IMR-90 (cell line): ENCODE measurements around the gene RGS5. TPM values are rescaled to one million over a fixed set of nuclear protein-coding genes. Genes with fewer than 3 reads are reported as not detected.

Source experiments
- ATAC-seq: fragments of 200-7000 bp; cut with Tn5 transposase; 2 replicates; pipeline ENCODE4 v1.9.1; 2020; ENCODE audit warnings: low read depth, mild to moderate bottlenecking, moderate library complexity
- BruUV-seq: library from RNA; stranded (reverse); fragments of 400-500 nt; replicated peaks from 2 replicates; lab custom pipeline; 2021; lab: Mats Ljungman, UMichigan
- CTCF ChIA-PET: fragments of 300-600 bp; formaldehyde crosslinking; extraction: SDS; loops from one replicate; lab custom pipeline; 2021; ENCODE audit warnings: antibody characterized with exemption; lab: Yijun Ruan, JAX
- POLR2A ChIA-PET: fragments of 300-600 bp; sonication (Branson Sonifier 250); formaldehyde crosslinking; loops from one replicate; lab custom pipeline; 2022; ENCODE audit warnings: antibody characterized with exemption; ENCODE audit not compliant: unreplicated experiment; lab: Charles Lee
- DNase-seq: peaks from one replicate; pipeline ENCODE4 v3.0.0; 2013
- H2AFZ ChIP-seq: replicated peaks from 2 replicates; pipeline ENCODE3; 2013; ENCODE audit warnings: low read length, mild to moderate bottlenecking; ENCODE audit not compliant: poor library complexity
- H2AK5ac ChIP-seq: 2 replicates; pipeline ENCODE4 v1.6.1; 2013; ENCODE audit warnings: low read depth, low read length, inconsistent platforms
- H2AK9ac ChIP-seq: replicated peaks from 2 replicates; pipeline ENCODE3; 2013; ENCODE audit warnings: mild to moderate bottlenecking, low read depth, low read length, moderate library complexity; ENCODE audit not compliant: poor library complexity
- H2BK120ac ChIP-seq: 2 replicates; pipeline ENCODE4 v1.6.1; 2013; ENCODE audit warnings: low read depth, low read length, inconsistent platforms
- H2BK15ac ChIP-seq: 3 replicates; pipeline ENCODE4 v1.6.1; 2013; ENCODE audit warnings: low read depth, low read length, inconsistent platforms
- H2BK20ac ChIP-seq: 2 replicates; pipeline ENCODE4 v1.6.1; 2013; ENCODE audit warnings: low read depth, mild to moderate bottlenecking, inconsistent platforms, low read length, moderate library complexity
- H2BK5ac ChIP-seq: 2 replicates; pipeline ENCODE4 v1.6.1; 2013; ENCODE audit warnings: mild to moderate bottlenecking, low read depth, low read length, inconsistent platforms; ENCODE audit not compliant: poor library complexity, severe bottlenecking
- H3K14ac ChIP-seq: replicated peaks from 2 replicates; pipeline ENCODE4 v1.6.1; 2013; ENCODE audit warnings: low read depth, low read length, inconsistent platforms
- H3K18ac ChIP-seq: 2 replicates; pipeline ENCODE4 v1.6.1; 2013; ENCODE audit warnings: low read depth, low read length, control low read depth
- H3K23ac ChIP-seq: 2 replicates; pipeline ENCODE4 v1.6.1; 2013; ENCODE audit warnings: low read depth, low read length, inconsistent platforms
- H3K27ac ChIP-seq: 2 replicates; pipeline ENCODE4 v1.5.1; 2013; ENCODE audit warnings: mild to moderate bottlenecking, control low read depth, low read length; ENCODE audit not compliant: insufficient read depth
- H3K27me3 ChIP-seq: 2 replicates; pipeline ENCODE4 v1.6.1; 2013; ENCODE audit warnings: low read length; ENCODE audit not compliant: control insufficient read depth, insufficient read depth
- H3K36me3 ChIP-seq: 2 replicates; pipeline ENCODE4 v1.6.1; 2013; ENCODE audit warnings: low read length, mixed read lengths; ENCODE audit not compliant: control insufficient read depth, insufficient read depth
- H3K4ac ChIP-seq: 2 replicates; pipeline ENCODE4 v1.6.1; 2013; ENCODE audit warnings: low read depth, low read length, inconsistent platforms
- H3K4me1 ChIP-seq: 2 replicates; pipeline ENCODE4 v1.6.1; 2013; ENCODE audit warnings: low read length, mixed read lengths; ENCODE audit not compliant: control insufficient read depth, insufficient read depth
- H3K4me2 ChIP-seq: 2 replicates; pipeline ENCODE4 v1.6.1; 2013; ENCODE audit warnings: low read depth, mild to moderate bottlenecking, control low read depth, low read length, moderate library complexity
- H3K4me3 ChIP-seq: 2 replicates; pipeline ENCODE4 v1.5.1; 2013; ENCODE audit warnings: low read depth, mild to moderate bottlenecking, control low read depth, low read length, moderate library complexity; ENCODE audit not compliant: insufficient read depth
- H3K56ac ChIP-seq: 2 replicates; pipeline ENCODE4 v1.6.1; 2013; ENCODE audit warnings: low read length, inconsistent platforms; ENCODE audit not compliant: insufficient read depth; ENCODE audit errors: extremely low read depth
- H3K79me1 ChIP-seq, 2 experiments: 2 replicates each; pipeline ENCODE4 v1.6.1; 2013; ENCODE audit warnings: low read length in 2 of 2, inconsistent platforms in 1 of 2, low read depth in 1 of 2
- H3K9ac ChIP-seq: 2 replicates; pipeline ENCODE4 v1.6.1; 2013; ENCODE audit warnings: low read depth, low read length, control low read depth
- H3K9me1 ChIP-seq: 2 replicates; pipeline ENCODE4 v1.6.1; 2013; ENCODE audit warnings: low read length, inconsistent platforms; ENCODE audit not compliant: insufficient read depth
- H3K9me3 ChIP-seq: 2 replicates; pipeline ENCODE4 v1.6.1; 2013; ENCODE audit warnings: low read length; ENCODE audit not compliant: control insufficient read depth, insufficient read depth
- H4K20me1 ChIP-seq: 2 replicates; pipeline ENCODE4 v1.6.1; 2013; ENCODE audit warnings: low read length, inconsistent platforms; ENCODE audit not compliant: insufficient read depth
- H4K5ac ChIP-seq: 2 replicates; pipeline ENCODE4 v1.6.1; 2013; ENCODE audit warnings: mild to moderate bottlenecking, low read depth, low read length, control low read depth
- H4K8ac ChIP-seq, 2 experiments: 2 replicates each; pipeline ENCODE4 v1.6.1; 2013; ENCODE audit warnings: low read depth in 2 of 2, low read length in 2 of 2, control low read depth in 1 of 2, inconsistent platforms in 1 of 2
- H4K91ac ChIP-seq: 2 replicates; pipeline ENCODE4 v1.6.1; 2013; ENCODE audit warnings: low read depth, low read length, inconsistent platforms; ENCODE audit not compliant: insufficient read depth
- BHLHE40 ChIP-seq: fragments of 150-350 bp; IDR thresholded peaks from 2 replicates; pipeline ENCODE4 v1.6.1; 2016; ENCODE audit warnings: mild to moderate bottlenecking, low read depth, low read length
- CTCF ChIP-seq: conservative IDR thresholded peaks from 2 replicates; pipeline ENCODE4 v1.5.1; 2012; ENCODE audit warnings: mild to moderate bottlenecking, low read depth, low read length, improper control_type of control experiment
- NFE2L2 ChIP-seq: fragments of 150-350 bp; IDR thresholded peaks from 2 replicates; pipeline ENCODE4 v1.6.1; 2016; ENCODE audit warnings: low read depth, mild to moderate bottlenecking, low read length
- POLR2A ChIP-seq: IDR thresholded peaks from 2 replicates; pipeline ENCODE4 v1.6.1; 2012; ENCODE audit warnings: mild to moderate bottlenecking, low read depth, low read length
- WGBS, 2 experiments: methylation state at CpG; one replicate each; pipeline versions ENCODE4 v1.1.5 to v1.1.7; 2013; ENCODE audit warnings: missing lambda C conversion rate in 2 of 2; ENCODE audit not compliant: insufficient read length in 1 of 2; ENCODE audit errors: extremely low coverage in 2 of 2; 5-methylcytosine and 5-hydroxymethylcytosine counted together
- dilution Hi-C: fragments of 300-500 bp; cut with HindIII; formaldehyde crosslinking; loops from one replicate; pipeline ENCODE4 v1.14.3; 2018; ENCODE audit warnings: low sequenced_read_pairs; ENCODE audit not compliant: unreplicated experiment
- in situ Hi-C: fragments of 300-500 bp; cut with MboI; formaldehyde crosslinking; loops from 3 replicates; pipeline ENCODE4 v1.14.3; 2019; ENCODE audit warnings: low sequenced_read_pairs, inconsistent platforms, mixed read lengths
- intact Hi-C: fragments of 100-400 bp; cut with micrococcal nuclease; formaldehyde crosslinking; loops from 2 replicates; pipeline ENCODE4 v1.10.0; 2022
- polyA plus RNA-seq, 3 experiments: library from polyadenylated mRNA; depleted of rRNA; stranded (reverse); fragments of >200 nt; gene quantifications; 2 replicates each; pipeline ENCODE4 v1.2.3, GENCODE V29; 2012; ENCODE audit warnings: low replicate concordance in 1 of 3
- total RNA-seq: library from RNA; depleted of rRNA; stranded (reverse); fragments of >200 nt; gene quantifications from 2 replicates; pipeline ENCODE4 v1.2.3, GENCODE V29; 2012

RGS5 gene
- total and polyA plus RNA-seq, 2 of the 4 experiments (the other 2 are of a cell fraction), result 21.4 to 40.0 TPM

GRCh38 chr1:163107655-163108054 lies 95.1 kb downstream of the RGS5 start:
- ATAC-seq (no peak), DNase-seq (no peak)
- Histone ChIP-seq H4K20me1 (no peaks in the 10 kb centered on the region), H3K23ac (no peak overlapping the region), H3K4me3 (no peak overlapping the region), H3K4me1 (no peaks in the 10 kb centered on the region), H4K5ac (no peak overlapping the region), H3K9ac (no peak overlapping the region), H3K14ac (no peak overlapping the region), H2BK5ac (no peak overlapping the region), H3K18ac (no peak overlapping the region), H3K4me2 (no peak overlapping the region), H2BK120ac (no peak overlapping the region), H2BK20ac (no peak overlapping the region), H2AFZ (no peak overlapping the region), H3K36me3 (no peaks in the 10 kb centered on the region), H3K9me3 (no peaks in the 10 kb centered on the region), H4K91ac (no peak overlapping the region), H3K9me1 (no peaks in the 10 kb centered on the region), H3K27ac (no peak overlapping the region), H3K27me3 (no peaks in the 10 kb centered on the region), H2AK9ac (no peak overlapping the region), H4K8ac (no peak overlapping the region), H3K56ac (no peak overlapping the region), H3K79me1 (no peaks in the 10 kb centered on the region), H2BK15ac (no peak overlapping the region), H3K4ac (no peak overlapping the region), H2AK5ac (no peak overlapping the region)
- ChIA-PET CTCF (no interaction called here), POLR2A (no interaction called here)
- dilution Hi-C loops (no loop called here), intact Hi-C loops (no loop called here), in situ Hi-C loops (no loop called here)
- no TSS peak for BruUV-seq
- TF ChIP-seq BHLHE40 (no peak), POLR2A (no peak), NFE2L2 (no peak), CTCF (no peak)
- no CpG with 5 or more reads among the region's 5 CpGs for WGBS, 2 experiments
